Hepatocyte (in vitro differentiated cells): ENCODE data around the gene SFTPD.
"Not testable (repeated sequence)": the region's sequence is repeated elsewhere in the genome, so short reads cannot be mapped to it uniquely, and the experiment has no call there.

ENCODE experiments used
- CTCF ChIP-seq: fragments of 200-600 bp; sonication (generic); IDR thresholded peaks from 2 replicates; pipeline ENCODE4 v1.5.1; 2016; ENCODE audit warnings: antibody characterized with exemption, mild to moderate bottlenecking; ENCODE audit not compliant: poor library complexity
- EZH2 ChIP-seq: fragments of 200-600 bp; sonication (generic); IDR thresholded peaks from 2 replicates; pipeline ENCODE4 v1.6.1; 2016; ENCODE audit warnings: antibody characterized with exemption, mild to moderate bottlenecking, borderline replicate concordance

GRCh38 chr10:79892896-79893295, 56.0 kb downstream of the SFTPD start:
- TF ChIP-seq CTCF, EZH2: not testable (repeated sequence)
